Activated naive CD4-positive, alpha-beta T cell (primary cell): ENCODE measurements around the gene GPALPP1.
"Not testable (repeated sequence)": the region's sequence is repeated elsewhere in the genome, so short reads cannot be mapped to it uniquely, and the experiment has no call there.

Source experiments
- DNase-seq, 4 experiments: peaks; one replicate each; lab custom pipeline; 2025; lab: John Stamatoyannopoulos, UW

The GPALPP1 gene, protein sequence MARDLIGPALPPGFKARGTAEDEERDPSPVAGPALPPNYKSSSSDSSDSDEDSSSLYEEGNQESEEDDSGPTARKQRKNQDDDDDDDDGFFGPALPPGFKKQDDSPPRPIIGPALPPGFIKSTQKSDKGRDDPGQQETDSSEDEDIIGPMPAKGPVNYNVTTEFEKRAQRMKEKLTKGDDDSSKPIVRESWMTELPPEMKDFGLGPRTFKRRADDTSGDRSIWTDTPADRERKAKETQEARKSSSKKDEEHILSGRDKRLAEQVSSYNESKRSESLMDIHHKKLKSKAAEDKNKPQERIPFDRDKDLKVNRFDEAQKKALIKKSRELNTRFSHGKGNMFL

DNA sequence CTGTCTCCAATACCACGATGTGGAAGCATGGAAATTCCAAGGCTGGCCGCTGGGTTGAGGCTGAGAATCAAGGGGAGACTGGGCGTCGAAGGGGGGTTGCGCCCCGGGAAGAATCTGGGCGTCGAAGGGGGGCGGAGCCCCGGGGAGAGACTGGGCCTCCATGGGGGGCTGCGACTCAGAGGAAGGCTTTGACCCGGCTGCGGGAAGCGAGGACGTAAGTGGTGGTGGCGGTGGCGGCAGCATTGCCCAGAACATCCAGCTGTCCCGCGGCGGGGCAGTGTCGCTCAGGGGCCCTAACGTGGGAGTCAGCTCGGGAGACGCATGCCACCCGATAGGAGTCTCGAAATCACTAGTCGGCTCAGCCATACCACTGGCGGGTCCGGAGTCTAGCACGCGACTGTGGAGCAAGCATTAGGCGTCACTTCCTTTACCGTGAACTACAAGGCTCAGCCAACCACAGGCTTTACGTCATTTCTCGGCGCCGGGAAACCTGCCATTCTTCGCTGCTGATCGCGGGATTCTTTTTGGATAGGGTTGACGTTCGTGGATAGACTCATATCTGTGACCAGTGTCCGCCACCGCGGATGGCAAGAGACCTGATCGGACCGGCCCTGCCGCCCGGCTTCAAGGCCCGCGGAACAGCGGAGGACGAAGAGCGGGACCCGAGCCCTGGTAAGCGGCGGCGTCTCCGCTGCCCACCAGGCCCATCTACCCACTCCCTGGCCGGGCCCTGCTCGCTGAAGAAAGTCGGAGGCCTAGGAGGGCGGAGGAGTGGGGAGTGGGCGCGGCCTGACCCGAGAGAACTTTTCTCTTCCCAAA, at the start of gene GPALPP1, which contains the start of gene NUFIP1:
GPALPP1 (plus strand) TSS at position 468 of the 819 bp plus-strand sequence; CDS start at position 585, 117 bp downstream.
NUFIP1 (minus strand) TSS at position 401 of the 819 bp plus-strand sequence; CDS start at position 366, 35 bp downstream.
- peak; percentile 76 to 83 (median 82) for DNase-seq

DNA sequence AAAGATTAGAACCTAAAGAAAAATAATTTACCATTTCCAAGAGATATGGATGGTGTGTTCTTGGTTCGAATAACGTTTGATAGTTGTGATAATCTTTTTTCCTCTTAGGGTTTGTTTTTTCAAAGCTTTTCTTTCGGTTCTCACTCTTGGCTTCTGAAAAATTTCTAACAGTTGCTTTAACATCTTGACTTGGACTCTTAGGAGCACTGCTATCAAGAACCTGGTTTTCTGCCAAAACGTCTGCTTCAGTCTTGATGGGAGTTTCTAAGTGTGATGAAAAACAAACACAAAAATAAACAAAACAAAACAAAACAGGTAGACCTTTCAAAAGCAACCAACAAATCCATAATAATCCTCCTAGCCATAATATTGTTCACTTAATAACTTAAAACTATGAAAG, 45.9 kb upstream of the GPALPP1 start:
- not testable (repeated sequence) for DNase-seq

DNA sequence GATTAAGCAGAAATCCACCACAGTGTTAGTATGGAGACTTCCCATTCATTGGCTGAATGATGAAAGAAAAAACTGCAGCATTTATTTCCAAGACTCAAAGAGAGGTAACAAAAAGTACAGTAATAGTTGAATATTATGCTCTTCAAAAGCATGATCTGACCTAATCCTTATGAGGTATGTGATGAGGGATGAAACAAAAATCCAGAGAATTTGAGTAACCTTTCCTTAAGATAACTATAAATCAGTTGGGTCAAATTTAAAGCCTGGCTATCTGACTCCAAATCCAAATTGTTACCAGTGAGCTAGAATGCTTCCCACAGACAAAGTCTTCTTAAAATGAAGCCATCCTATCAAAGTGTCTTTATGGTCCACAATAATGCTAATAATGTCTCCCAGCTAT, 38.2 kb upstream of the GPALPP1 start:
- DNase-seq: no peak

DNA sequence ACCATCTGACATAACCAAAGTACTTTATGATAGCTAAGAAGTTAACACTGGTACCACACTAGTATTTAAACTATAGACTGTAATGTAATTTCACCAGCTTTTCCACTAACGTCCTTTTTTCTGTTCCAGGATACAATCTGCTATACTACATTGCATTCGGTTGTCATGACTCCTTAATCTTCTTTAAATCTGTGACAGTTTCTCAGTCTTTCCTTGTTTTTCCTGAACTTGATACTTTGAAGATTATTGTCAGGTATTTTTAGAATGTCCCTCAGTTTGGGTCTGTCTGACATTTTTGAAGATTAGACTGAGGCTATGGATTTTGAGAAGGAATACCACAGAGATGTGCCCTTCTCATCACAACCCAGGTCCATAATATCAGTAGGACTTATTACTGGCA, 36.7 kb upstream of the GPALPP1 start:
- DNase-seq: no peak

DNA sequence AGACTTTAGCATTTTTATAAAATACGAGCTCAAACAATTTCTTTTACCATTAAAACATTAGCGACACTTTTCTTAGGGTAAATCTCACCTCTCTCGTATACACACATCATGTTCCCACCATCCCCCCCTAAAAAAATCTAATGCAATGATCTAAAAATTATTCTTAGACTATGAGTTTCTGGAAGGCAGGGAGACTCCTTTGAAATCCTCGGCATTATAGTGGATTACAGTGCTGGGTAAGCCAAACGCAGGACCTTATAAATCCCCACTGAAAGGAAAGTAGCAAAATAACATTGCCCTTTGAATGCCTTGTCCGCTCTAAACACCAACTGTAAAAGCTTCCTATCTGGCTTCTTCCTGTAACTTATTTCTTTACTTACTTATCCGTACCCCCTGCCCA, 35.1 kb upstream of the GPALPP1 start:
- no peak for DNase-seq

DNA sequence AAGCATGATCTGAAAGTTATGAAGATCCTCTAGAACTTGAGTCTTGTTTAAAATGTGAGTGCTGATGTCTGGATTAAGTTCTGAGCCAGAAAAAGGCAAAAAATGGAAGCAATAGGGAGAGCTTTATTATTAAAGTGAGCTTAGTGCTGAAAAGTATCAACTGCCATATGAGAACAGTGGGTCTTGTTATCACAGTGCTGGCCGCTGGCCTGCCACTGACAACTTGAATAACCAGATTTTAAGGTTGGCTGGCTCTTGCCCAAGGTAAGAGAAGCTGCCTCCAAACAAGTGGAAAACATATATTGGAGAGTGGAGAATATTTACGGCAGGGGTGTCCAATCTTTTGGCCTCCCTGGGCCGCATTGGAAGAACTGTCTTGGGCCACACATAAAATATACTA, 33.9 kb upstream of the GPALPP1 start:
- no peak for DNase-seq

DNA sequence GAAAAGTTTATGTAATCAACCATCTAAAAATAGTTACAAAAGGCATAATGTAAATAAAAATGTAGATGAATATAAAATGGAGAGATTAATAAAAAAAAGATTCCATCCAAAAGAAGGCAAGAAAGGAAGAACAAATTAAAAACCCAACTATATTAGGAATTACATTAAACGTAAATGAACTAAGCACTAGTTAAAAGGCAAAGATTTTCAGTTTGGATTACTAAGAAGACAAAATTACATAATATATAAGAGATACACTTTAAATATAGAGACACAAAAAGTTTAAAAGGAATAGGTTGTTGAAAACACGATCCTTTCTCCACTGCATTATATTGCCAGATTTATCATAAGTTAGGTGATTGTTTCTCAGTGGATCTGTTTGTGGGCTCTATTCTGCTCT, 27.3 kb upstream of the GPALPP1 start:
- DNase-seq: no peak

DNA sequence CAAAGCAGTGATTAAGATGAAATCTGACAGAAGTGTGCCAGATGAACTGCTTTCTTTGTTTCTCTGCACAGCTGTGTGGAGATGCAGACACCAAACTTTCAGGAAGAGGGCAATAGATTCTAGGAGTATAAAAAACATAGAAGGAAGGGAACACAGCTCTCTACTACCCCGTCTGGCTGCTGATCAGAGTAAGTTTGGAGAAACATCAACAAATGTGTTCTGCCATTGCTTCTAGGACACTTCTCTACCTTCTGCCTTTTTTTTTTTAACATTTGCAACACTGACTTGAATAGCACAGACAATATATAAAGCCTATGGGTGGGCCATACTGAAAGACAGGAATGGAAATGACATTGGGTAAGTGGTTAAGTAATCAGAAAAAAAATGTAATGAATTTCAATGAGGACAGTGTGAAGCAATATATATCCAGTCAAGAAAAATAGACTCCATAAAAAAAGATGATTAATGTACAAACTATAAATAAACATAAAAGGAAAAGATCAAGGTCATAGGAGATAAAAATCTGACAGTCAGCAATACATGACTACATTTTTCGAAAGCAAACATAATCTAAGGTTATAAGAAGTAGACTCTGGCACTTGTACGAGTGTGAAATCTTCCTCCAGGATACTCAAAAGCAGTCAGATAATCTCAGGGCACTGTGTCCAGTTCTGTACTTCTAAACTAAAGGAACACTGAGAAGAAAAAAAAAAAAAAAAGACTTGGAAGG, 21.5 kb upstream of the GPALPP1 start:
- no peak for DNase-seq

DNA sequence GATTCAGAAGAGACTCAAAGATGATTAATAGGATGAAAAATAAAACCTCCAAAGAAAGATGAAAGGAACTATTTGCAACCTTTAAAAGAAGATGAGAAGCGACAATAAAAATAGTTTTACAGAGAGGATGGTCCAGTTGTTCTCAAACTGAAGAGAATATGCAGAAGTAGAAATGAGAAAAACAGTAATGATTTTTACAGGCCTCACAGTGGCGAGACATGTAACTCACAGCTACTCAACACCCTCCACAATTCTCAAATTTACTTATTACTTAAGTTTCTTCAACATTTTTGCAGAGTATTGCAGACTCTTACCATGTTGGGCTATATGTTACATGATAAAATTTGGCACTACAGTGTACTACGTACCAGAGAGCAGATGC, 20.9 kb upstream of the GPALPP1 start:
- DNase-seq: no peak

DNA sequence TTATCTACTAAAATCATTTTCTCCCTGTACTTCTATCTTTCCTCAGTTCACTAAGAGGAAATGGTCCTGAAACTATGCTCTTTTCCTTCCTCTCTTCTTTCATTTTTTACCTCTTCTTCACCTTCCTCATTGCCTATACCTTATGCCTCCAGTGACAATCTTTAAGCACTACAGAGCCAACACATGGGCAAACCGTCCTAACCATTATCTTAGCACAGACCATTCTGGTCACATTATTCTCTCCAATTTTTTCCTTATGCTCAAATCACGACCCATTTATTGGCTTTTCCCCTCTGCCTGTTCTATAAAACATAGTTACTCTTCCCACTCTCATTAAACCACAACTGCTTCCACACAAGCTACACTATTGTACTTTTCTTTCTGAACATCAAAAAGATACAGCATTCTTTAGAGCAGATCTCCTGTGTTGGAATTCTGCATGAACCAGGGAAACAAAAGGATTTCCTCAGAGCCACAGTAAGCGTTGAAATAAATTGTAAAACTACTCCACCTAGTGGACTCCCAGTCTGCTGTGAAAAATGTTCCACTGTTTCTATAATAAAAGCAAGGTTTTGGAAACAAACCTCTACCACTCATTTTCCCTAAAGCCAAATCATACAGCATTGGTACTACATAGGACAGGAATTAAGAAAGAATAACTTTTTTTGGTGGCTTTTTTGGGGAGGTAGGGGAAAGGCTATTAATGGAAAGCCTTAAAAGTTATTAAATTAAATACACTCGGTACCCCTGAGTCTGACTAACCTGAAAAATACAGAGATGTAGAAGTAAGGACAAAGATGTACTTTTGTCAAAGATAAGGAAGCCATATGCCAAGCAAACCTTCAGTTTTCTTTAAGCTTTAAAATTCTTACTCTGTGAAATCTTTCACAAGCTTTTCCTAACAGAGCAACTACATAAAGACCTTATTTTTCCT, 19.5 kb upstream of the GPALPP1 start:
- no peak for DNase-seq

DNA sequence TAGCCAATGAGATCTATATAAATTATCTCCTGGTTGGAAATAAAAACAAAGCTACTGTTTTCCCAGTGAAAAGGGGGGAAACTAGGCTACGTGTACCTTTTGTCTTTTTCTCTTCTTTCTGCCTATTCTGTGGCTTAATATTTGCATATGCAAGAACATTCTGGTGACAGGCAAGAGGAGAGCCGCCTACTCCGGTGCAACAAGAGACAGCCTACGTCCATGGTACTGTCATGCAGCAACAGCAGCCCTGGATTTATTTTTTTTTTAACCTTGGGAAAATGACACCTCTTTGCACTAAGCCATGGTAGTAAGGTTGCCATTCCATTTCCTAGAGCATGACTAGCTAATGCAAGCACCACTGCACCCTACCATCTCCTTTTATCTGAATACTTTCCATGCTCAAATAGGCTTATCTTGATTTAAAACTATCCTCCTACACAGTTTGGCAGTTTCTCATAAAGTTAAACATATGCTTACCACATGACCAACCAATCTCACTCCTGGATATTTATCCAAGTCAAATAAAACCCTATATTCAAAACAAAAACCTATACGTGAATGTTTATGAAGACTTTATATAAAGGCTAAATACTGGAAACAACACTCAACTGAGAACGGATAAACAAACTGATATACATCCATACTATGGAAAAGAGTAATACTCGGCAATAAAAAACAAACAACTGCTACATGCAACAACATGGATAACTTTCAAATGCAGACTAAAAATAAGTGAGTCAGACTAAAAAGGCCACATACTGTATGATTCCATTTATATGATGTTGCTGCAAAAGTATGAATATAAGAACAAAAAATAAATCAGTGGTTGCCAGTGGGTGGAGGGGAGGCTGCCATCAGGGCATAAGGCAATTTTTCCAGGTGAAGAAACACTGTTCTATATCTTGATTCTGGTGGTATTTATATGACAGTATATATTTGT, 17.4 kb upstream of the GPALPP1 start:
- DNase-seq: no peak

DNA sequence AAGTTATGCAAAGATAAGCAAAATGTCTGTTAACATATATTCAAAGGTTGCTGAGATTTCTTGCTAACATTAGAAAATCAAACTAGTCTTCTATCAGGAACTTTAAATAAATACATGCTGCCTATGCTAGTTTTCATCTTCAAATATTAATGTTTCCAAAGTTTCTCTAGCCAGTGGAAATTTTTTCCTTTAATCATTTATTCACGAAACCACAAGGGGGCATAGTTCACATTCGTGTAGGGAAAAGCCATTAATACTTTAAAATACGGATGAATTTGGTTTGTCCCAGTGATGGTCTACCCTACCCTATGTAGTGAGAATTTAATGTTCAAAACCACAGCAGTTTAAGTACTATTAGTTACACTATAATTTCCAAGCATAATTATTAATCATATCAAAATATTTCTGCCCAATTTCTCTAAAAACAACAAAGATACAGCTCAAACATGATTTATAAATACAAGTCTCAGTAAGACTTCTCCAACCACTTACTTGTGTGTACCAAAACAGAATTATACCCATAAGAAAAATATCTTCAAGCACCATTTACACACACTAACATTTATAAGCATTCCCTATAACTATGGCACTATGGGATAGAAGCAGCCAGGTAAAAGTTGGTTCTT, 16.3 kb upstream of the GPALPP1 start:
- no peak for DNase-seq

DNA sequence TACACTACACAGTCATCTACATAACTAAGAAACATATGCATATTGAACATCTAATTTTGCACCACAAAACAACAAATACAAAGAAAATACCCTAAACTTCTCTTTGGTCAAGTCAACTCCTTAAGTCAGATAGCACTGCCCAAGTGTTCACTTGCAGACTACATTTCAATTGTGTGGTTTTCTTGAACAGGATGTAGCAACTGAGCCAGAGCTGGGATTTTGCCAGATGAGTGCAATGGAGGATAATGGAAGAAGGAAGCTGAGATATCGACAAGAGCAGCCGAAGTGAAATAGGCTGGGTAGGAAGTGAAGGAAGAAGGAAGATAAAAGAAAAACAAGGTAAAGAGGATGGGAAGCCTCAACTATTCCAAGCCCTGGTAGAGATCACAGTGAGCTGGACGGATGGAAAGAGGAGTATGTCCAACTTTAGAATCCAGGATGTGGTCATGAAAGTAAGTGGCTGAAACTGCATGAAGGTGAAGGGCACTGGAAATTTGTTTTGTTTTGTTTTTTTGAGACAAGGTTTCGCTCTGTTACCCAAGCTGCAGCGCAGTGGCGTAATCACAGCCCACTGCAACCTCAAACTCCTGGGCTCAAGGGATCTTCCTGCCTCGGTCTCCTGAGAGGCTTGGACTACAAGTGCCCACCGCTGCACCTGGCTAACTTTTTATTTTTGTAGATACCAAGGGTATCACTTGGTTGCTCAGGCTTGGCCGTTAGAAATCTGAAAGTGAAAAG, 15.1 kb upstream of the GPALPP1 start:
- no peak for DNase-seq

DNA sequence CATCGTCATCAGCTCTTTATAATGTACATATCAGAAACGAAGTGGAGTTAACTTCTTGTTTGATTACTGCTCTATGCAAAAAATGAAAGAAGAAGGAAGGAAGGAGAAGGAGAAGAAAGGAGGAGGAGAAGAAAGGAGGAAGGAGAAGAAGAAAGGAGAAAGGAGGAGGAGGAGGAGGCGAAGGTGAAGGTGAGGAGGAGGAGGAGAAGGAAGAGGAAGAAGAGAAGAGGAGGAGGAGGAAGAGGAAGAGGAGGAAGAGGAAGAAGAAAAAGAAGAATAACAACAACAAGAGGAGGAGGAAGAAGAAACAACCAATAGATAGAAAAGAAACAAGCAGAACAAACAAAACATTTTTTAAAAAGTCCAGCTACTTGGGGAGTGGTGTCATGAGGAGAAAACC, 13.1 kb upstream of the GPALPP1 start:
- DNase-seq: no peak

DNA sequence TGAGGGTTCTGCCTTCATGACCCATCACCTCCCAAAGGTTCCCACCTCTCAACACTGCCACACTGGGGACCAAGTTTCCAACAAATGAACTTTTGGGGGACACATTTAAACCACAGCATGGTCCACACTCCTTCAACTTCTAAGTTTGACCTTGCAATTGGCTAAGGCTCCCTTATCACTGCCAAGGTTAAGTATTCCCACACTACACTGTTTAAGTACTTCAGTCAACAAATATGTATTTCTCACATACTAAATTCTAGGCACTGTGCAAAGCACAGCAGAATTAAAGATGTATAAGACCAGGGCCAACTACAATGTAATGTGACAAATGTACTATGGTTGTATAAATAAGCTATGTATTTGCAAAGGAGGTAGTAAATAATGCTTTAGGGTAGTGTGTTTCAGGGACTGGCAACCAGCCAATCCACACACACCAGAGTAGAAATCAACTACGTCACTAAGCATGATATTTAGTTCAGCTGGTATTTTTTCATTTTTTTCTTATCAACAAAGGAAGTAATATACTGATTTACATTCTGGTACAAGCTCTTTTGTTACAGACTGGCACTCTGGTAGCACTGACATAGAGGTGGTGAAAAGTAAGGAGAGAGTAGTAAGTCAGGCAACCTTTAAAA, 12.3 kb upstream of the GPALPP1 start:
- no peak for DNase-seq

DNA sequence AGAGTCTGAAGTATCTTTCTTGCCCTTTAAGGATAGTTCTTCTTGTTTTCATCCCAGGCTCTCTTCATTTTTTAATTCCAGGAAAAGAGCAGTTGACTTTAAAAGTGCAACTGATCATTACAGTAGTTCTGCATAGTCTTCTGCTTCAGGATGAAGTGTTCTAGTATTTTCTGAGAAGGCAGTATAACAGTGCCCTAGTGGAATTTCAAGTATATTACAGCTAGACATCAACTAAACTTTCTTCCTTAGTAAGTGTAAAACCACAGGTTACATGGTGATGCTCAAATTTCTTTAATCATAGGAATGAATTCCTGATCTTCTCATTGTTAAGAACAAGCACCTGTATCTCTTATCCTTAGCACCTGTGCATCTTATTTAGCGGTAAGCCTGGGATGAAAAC, 11.0 kb upstream of the GPALPP1 start:
- no peak for DNase-seq

DNA sequence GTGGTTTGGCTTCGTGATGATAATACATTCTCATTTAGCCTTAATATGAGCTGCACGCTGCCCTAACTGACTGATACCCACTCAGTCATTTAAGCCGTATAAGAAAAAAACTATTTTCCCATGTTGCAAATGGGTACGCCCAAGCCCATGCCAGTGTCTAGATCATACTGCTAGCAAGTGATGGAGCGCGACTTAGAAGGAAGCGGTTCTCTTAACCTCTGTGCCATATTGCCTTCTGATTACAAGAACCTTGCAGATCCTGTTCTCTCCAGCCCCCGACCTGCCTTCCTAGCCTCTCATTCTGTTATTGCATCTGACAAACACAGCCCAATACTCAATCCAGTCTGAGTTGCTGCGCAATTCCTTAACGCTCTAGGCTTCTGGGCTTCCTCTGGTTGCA, 603 bp downstream of the GPALPP1 start:
- DNase-seq: no peak

DNA sequence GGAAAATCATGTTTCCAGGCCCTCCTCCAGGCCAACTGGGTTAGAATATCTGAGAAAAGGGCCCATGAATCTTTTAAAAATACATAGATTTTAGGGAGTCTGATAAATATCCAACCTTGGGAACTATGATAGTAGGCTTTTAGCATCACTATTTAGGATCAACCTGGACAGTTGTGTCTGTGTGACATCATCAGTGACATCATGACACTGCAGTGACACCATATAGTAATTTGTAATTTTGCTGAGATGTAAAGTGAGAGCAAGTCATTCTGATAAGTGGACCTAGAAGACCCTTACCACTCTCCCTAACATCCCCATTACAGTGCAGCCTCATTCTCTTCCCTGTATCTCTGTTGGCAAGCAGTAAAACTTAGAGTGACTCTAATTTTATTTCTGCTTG, 14.1 kb downstream of the GPALPP1 start:
- no peak for DNase-seq

DNA sequence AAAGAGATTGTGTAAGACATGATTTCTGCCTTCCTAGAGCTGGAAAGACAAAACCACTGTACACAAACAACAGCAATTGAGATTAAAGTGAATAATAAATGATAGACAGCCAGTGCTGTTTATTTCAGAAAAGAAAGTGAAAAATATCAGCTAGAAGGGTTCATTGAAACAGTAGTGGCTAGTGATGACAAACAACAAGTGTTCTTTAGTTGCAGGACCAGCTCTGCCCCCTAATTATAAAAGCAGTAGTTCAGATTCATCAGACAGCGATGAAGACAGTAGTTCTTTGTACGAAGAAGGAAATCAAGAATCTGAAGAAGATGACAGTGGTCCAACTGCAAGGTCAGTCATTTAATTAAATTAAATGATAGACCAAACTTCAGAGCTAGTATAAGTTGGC, 14.8 kb downstream of the GPALPP1 start:
- DNase-seq: no peak
